Non-pigmented ciliary epithelial cell (primary cell): ENCODE results near the gene NSD2.
"Not testable (repeated sequence)": the region's sequence is repeated elsewhere in the genome, so short reads cannot be mapped to it uniquely, and the experiment has no call there.

ENCODE experiments used
- DNase-seq: peaks from one replicate; pipeline ENCODE4 v3.0.0-alpha.2; 2010; ENCODE audit warnings: low read depth

The NSD2 gene

GRCh38 chr4:1870578-1871443 is at the start of gene NSD2:
TSS of gene NSD2 (plus strand) at chr4:1871393. CDS start at chr4:1900655, 29,262 bp downstream.
- DNase-seq = no peak

GRCh38 chr4:1821679-1822567 is 49.3 kb upstream of the NSD2 start:
- no peak for DNase-seq

- no peak for DNase-seq
These were observed 48.3 kb upstream of the NSD2 start for GRCh38 chr4:1822568-1823544.

GRCh38 chr4:1823545-1823932 is 47.7 kb upstream of the NSD2 start:
- DNase-seq = no peak

GRCh38 chr4:1824746-1825145 is 46.4 kb upstream of the NSD2 start:
- DNase-seq = no peak

- no peak for DNase-seq
These were observed 45.9 kb upstream of the NSD2 start for GRCh38 chr4:1825326-1825725.

- DNase-seq = no peak
These were observed 44.5 kb upstream of the NSD2 start for GRCh38 chr4:1826531-1827350.

- DNase-seq = no peak
These were observed 41.0 kb upstream of the NSD2 start for GRCh38 chr4:1830234-1830633.

- DNase-seq = no peak
These were observed 40.5 kb upstream of the NSD2 start for GRCh38 chr4:1830642-1831228.

- no peak for DNase-seq
These were observed 39.9 kb upstream of the NSD2 start for GRCh38 chr4:1831331-1831730.

GRCh38 chr4:1832690-1833089 is 38.5 kb upstream of the NSD2 start:
- DNase-seq = no peak

GRCh38 chr4:1833307-1834046 is 37.7 kb upstream of the NSD2 start:
- no peak for DNase-seq

- DNase-seq = no peak
These were observed 37.0 kb upstream of the NSD2 start for GRCh38 chr4:1834047-1834775.

- DNase-seq = not testable (repeated sequence)
These were observed 35.4 kb upstream of the NSD2 start for GRCh38 chr4:1835836-1836235.

- DNase-seq = no peak
These were observed 34.5 kb upstream of the NSD2 start for GRCh38 chr4:1836650-1837049.

- no peak for DNase-seq
These were observed 34.1 kb upstream of the NSD2 start for GRCh38 chr4:1837069-1837468.

GRCh38 chr4:1839282-1839681 is 31.9 kb upstream of the NSD2 start:
- DNase-seq = no peak

- no peak for DNase-seq
These were observed 29.8 kb upstream of the NSD2 start for GRCh38 chr4:1841201-1841886.

GRCh38 chr4:1841887-1842210 is 29.3 kb upstream of the NSD2 start:
- DNase-seq = no peak
